OCI-LY3 (cell line): ENCODE results near the gene MFSD12.

Source experiments
- H2AFZ ChIP-seq: fragments of 200-600, 300-600 bp; shearing (Covaris generic); 2 replicates; pipeline ENCODE4 v1.6.0; 2014; ENCODE audit warnings: antibody characterized with exemption, low read depth, low read length
- H3K27ac ChIP-seq: fragments of 200-600, 300-600 bp; sonication (generic); 2 replicates; pipeline ENCODE4 v1.5.1; 2014; ENCODE audit warnings: mild to moderate bottlenecking, low read length, moderate library complexity, mixed read lengths
- H3K27me3 ChIP-seq: fragments of 200-600, 300-600 bp; sonication (generic); 2 replicates; pipeline ENCODE4 v1.6.1; 2014; ENCODE audit warnings: low read depth, low read length, mixed read lengths
- H3K36me3 ChIP-seq: fragments of 200-600, 300-600 bp; sonication (generic); replicated peaks from 2 replicates; pipeline ENCODE3; 2014; ENCODE audit warnings: low read depth, low read length, mixed read lengths
- H3K4me1 ChIP-seq: fragments of 300-600, 200-600 bp; sonication (generic); 2 replicates; pipeline ENCODE4 v1.6.1; 2014; ENCODE audit warnings: low read length, mixed read lengths
- H3K4me2 ChIP-seq: fragments of 200-600, 300-600 bp; sonication (generic); 2 replicates; pipeline ENCODE4 v1.6.1; 2014; ENCODE audit warnings: low read length, mixed read lengths
- H3K4me3 ChIP-seq: fragments of 300-600, 200-600 bp; sonication (generic); 2 replicates; pipeline ENCODE4 v1.5.1; 2014; ENCODE audit warnings: antibody characterized with exemption, mild to moderate bottlenecking, low read length, moderate library complexity
- H3K79me2 ChIP-seq: fragments of 300-600, 200-600 bp; shearing (Covaris generic); 2 replicates; pipeline ENCODE4 v1.6.1; 2014; ENCODE audit warnings: mild to moderate bottlenecking, low read length, mixed read lengths
- H3K9ac ChIP-seq: fragments of 300-600, 200-600 bp; shearing (Covaris generic); 2 replicates; pipeline ENCODE4 v1.6.0; 2014; ENCODE audit warnings: mild to moderate bottlenecking, low read length, moderate library complexity
- H3K9me3 ChIP-seq: fragments of 200-600, 300-600 bp; shearing (Covaris generic); 2 replicates; pipeline ENCODE4 v1.6.1; 2014; ENCODE audit warnings: low read length, mixed read lengths; ENCODE audit not compliant: insufficient read depth
- H4K20me1 ChIP-seq: fragments of 200-600, 300-600 bp; sonication (generic); 2 replicates; pipeline ENCODE4 v1.6.1; 2016; ENCODE audit warnings: low read length, mixed read lengths; ENCODE audit not compliant: insufficient read depth
- EZH2phosphoT487 ChIP-seq: fragments of 200-600 bp; shearing (Covaris generic); IDR thresholded peaks from 2 replicates; pipeline ENCODE4 v1.6.1; 2018; ENCODE audit warnings: antibody characterized with exemption, mixed run types, low read depth
- TF ChIP-seq, protein P1 (sequence below): fragments of 200-600, 300-600 bp; sonication (generic); IDR thresholded peaks from 2 replicates; pipeline ENCODE4 v1.5.1; 2014; ENCODE audit warnings: antibody characterized with exemption, low read length, low read depth

The MFSD12 gene

DNA sequence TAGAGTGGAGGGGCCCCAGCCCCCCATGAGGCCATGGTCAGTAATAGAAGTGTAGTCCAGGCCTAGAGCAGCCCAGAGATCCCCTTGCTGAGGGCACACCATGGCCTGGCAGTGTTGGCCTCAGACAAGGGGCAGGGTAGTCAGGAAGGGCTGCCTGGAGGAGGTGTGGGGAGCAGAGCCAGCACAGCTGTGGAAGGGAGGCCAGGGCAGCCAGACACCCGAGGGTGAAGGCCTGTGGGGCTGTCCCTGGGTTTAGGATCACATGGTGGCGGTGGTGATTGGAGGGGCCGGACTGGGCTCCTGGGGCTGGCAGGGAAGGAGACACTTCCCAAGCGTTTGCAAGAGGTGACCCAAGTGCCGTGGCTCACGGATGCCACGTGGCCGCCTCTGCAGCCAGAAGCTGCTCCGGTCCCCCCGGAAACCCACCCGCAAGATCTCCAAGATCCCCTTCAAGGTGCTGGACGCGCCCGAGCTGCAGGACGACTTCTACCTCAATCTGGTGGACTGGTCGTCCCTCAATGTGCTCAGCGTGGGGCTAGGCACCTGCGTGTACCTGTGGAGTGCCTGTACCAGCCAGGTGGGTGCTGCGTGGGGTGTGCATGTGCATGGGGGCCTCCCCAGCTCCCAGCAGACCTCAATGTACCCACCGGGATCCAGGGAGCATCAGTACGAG, 30.0 kb downstream of the MFSD12 start:
- H3K9ac ChIP-seq: no peak overlapping the region
- peaks cover 15% of the 10 kb centered on the region for H4K20me1 ChIP-seq
- no peak overlapping the region for H3K4me2 ChIP-seq
- H3K36me3 ChIP-seq: peaks cover 48% of the 10 kb centered on the region
- no peak overlapping the region for H3K4me3 ChIP-seq
- H2AFZ ChIP-seq: no peak overlapping the region
- peaks cover 2% of the 10 kb centered on the region; the same call in 1 of the 2 replicates for H3K79me2 ChIP-seq
- no peaks in the 10 kb centered on the region for H3K9me3 ChIP-seq
- no peaks in the 10 kb centered on the region for H3K27me3 ChIP-seq
- H3K27ac ChIP-seq: no peak overlapping the region
- H3K4me1 ChIP-seq: no peaks in the 10 kb centered on the region
- TF ChIP-seq, protein P1, sequence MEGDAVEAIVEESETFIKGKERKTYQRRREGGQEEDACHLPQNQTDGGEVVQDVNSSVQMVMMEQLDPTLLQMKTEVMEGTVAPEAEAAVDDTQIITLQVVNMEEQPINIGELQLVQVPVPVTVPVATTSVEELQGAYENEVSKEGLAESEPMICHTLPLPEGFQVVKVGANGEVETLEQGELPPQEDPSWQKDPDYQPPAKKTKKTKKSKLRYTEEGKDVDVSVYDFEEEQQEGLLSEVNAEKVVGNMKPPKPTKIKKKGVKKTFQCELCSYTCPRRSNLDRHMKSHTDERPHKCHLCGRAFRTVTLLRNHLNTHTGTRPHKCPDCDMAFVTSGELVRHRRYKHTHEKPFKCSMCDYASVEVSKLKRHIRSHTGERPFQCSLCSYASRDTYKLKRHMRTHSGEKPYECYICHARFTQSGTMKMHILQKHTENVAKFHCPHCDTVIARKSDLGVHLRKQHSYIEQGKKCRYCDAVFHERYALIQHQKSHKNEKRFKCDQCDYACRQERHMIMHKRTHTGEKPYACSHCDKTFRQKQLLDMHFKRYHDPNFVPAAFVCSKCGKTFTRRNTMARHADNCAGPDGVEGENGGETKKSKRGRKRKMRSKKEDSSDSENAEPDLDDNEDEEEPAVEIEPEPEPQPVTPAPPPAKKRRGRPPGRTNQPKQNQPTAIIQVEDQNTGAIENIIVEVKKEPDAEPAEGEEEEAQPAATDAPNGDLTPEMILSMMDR: no peak
- TF ChIP-seq EZH2phosphoT487: no peak

DNA sequence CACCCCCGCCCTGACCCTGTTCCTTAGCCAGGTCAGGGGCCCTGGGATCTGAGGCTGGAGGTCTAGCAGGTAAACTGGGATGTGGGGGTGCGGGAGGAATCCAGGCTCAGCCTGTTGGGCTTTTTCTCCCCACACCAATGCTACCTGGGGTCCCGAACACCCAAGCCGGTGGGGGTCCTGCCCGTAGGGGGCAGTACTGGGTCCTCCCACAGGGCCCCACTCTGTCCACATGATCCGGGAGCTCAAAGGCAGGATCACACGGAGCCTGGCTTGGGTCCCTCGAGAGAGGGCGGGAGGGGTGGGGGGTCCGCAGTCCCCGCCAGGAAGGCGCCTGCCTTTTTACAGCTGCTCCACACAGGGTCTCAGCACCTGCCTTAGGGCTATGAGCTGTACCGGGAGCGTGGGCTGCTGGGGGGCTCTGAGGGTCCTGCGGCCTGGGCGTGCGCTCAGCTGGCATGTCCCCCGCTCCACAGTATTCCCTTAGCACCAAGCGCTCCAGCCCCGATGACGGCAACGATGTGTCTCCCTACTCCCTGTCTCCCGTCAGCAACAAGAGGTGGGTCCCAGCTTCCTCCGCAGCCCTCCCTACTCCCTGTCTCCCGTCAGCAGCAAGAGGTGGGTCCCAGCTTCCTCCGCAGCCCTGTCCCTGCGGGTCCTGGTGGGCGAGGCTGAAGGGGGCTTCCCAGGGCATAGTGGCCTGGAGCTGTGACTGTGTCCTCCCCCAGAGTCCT, 30.7 kb downstream of the MFSD12 start:
- TF ChIP-seq, protein P1: peak; percentile 35
- no peak for TF ChIP-seq EZH2phosphoT487
- H4K20me1 ChIP-seq: peaks cover 20% of the 10 kb centered on the region

DNA sequence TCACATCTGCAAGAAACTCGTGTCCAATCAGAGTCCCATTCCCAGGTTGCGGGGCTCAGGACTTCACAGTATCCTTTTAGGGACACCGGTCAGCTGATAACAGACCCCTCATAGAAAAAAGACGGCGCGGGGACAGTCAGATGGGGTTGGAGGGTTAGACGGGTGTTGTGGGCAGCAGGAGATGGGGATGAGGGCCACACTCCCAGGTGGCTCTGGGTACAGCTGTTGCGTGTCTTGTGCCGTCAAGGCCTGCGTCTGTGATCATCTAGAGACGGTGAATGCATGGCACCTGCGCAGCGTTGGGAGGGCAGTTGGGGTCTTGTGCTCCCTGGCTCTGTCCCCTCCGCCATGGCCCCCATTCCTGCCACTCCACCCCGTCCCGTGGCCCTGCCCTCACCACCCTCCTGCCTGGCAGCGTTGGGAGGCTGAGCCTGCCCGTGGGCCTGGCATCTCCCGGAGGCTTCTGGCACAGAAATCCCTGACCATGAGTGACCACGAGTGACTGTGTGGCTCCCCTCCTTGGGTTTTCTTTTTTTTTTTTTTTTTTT, 32.4 kb downstream of the MFSD12 start:
- Histone ChIP-seq H3K4me1 (no peaks in the 10 kb centered on the region), H3K27ac (no peak overlapping the region), H3K4me2 (no peak overlapping the region), H2AFZ (no peak overlapping the region), H3K36me3 (peaks cover 51% of the 10 kb centered on the region), H3K79me2 (peaks cover 25% of the 10 kb centered on the region), H3K27me3 (no peaks in the 10 kb centered on the region), H4K20me1 (peaks cover 33% of the 10 kb centered on the region), H3K4me3 (no peak overlapping the region), H3K9me3 (no peaks in the 10 kb centered on the region), H3K9ac (no peak overlapping the region)
- TF ChIP-seq, protein P1: no peak
- TF ChIP-seq EZH2phosphoT487: no peak

More for the DNA sequence above, 30.7 kb downstream of the MFSD12 start:
- peaks cover 8% of the 10 kb centered on the region for H3K79me2 ChIP-seq
- no peak overlapping the region for H2AFZ ChIP-seq
- peaks cover 54% of the 10 kb centered on the region for H3K36me3 ChIP-seq
- no peak overlapping the region for H3K4me2 ChIP-seq
- H3K9me3 ChIP-seq: no peaks in the 10 kb centered on the region
- H3K4me3 ChIP-seq: no peak overlapping the region
- H3K9ac ChIP-seq: no peak overlapping the region
- H3K27ac ChIP-seq: no peak overlapping the region
- no peaks in the 10 kb centered on the region for H3K4me1 ChIP-seq
- H3K27me3 ChIP-seq: no peaks in the 10 kb centered on the region
